Fibroblast of lung (primary cell): ENCODE measurements around the gene CARHSP1. TPM values are rescaled to one million over a fixed set of nuclear protein-coding genes. Genes with fewer than 3 reads are reported as not detected.
A peak's percentile ranks its signal among the peaks of the same experiment; 100 is the strongest.

Experiments used
- DNase-seq, 2 donors: peaks; one replicate each; pipeline versions ENCODE4 v3.0.0 to v3.0.0-alpha.2; 2010; ENCODE audit warnings: low read depth in 2 of 2
- H2AFZ ChIP-seq: 2 replicates; pipeline ENCODE4 v1.5.1; 2012; ENCODE audit warnings: low read length, control low read depth, inconsistent platforms
- H3K27ac ChIP-seq: 2 replicates; pipeline ENCODE4 v1.5.1; 2011; ENCODE audit warnings: low read length, control low read depth; ENCODE audit not compliant: insufficient read depth
- H3K27me3 ChIP-seq: 2 replicates; pipeline ENCODE4 v1.5.1; 2011; ENCODE audit warnings: mild to moderate bottlenecking, low read length; ENCODE audit not compliant: control insufficient read depth, insufficient read depth
- H3K36me3 ChIP-seq: 2 replicates; pipeline ENCODE4 v1.5.1; 2011; ENCODE audit warnings: low read length; ENCODE audit not compliant: control insufficient read depth, insufficient read depth
- H3K4me1 ChIP-seq: 2 replicates; pipeline ENCODE4 v1.5.1; 2011; ENCODE audit warnings: low read length; ENCODE audit not compliant: control insufficient read depth, insufficient read depth; ENCODE audit errors: extremely low read depth
- H3K4me2 ChIP-seq: 2 replicates; pipeline ENCODE4 v1.5.1; 2011; ENCODE audit warnings: low read length, control low read depth; ENCODE audit not compliant: insufficient read depth; ENCODE audit errors: extremely low read depth
- H3K4me3 ChIP-seq, 4 experiments: fragments of 200-600 bp in 1 of 4; sonication (generic) in 1 of 4; replicated peaks in 1 of 4; 2 replicates each; pipeline ENCODE4 v1.5.1; 2011 to 2016; ENCODE audit warnings: low read length in 4 of 4, low read depth in 3 of 4, mild to moderate bottlenecking in 3 of 4, control low read depth in 2 of 4, inconsistent platforms in 1 of 4, mixed read lengths in 1 of 4; ENCODE audit not compliant: insufficient read depth in 1 of 4; ENCODE audit errors: control extremely low read depth in 1 of 4
- H3K79me2 ChIP-seq: 2 replicates; pipeline ENCODE4 v1.5.1; 2012; ENCODE audit warnings: mild to moderate bottlenecking, low read length, inconsistent platforms; ENCODE audit not compliant: control insufficient read depth, insufficient read depth
- H3K9ac ChIP-seq: 2 replicates; pipeline ENCODE4 v1.5.1; 2011; ENCODE audit warnings: mild to moderate bottlenecking, low read length, control low read depth; ENCODE audit not compliant: insufficient read depth
- H3K9me3 ChIP-seq: 2 replicates; pipeline ENCODE4 v1.5.1; 2012; ENCODE audit warnings: low read depth, low read length; ENCODE audit not compliant: control insufficient read depth, insufficient read depth
- H4K20me1 ChIP-seq: 2 replicates; pipeline ENCODE4 v1.5.1; 2011; ENCODE audit warnings: low read length; ENCODE audit not compliant: control insufficient read depth, insufficient read depth; ENCODE audit errors: extremely low read depth
- CTCF ChIP-seq, 2 donors: IDR thresholded peaks in 1 of 2; conservative IDR thresholded peaks in 1 of 2; 1 replicate in 1 of 2; 2 replicates in 1 of 2; pipeline ENCODE4 v1.5.1; 2011 to 2012; ENCODE audit warnings: low read length in 2 of 2, control low read depth in 1 of 2, inconsistent platforms in 1 of 2, low read depth in 1 of 2, mild to moderate bottlenecking in 1 of 2
- EZH2 ChIP-seq: IDR thresholded peaks from 2 replicates; pipeline ENCODE4 v1.5.1; 2012; ENCODE audit warnings: low read length, control low read depth, mild to moderate bottlenecking; ENCODE audit errors: missing control alignments
- polyA plus RNA-seq, 2 donors: library from polyadenylated mRNA; depleted of rRNA in 1 of 2; stranded (reverse) in 1 of 2; unstranded in 1 of 2; fragments of >200 nt; gene quantifications; 2 replicates each; pipeline ENCODE4 v1.2.1, GENCODE V29; 2011 to 2012; ENCODE audit warnings: missing spikeins in 1 of 2
- total RNA-seq: library from RNA; depleted of rRNA; stranded (reverse); fragments of >200 nt; gene quantifications from 2 replicates; pipeline ENCODE4 v1.2.1, GENCODE V29; 2014

The CARHSP1 gene
- total and polyA plus RNA-seq, 2 donors (not counting 1 experiment from before 2014, with no cell fraction given): 90.9 to 108 TPM

GRCh38 chr16:8885674-8886592, 17.1 kb upstream of the CARHSP1 start:
- H3K79me2 ChIP-seq: no peaks in the 10 kb centered on the region
- H3K36me3 ChIP-seq: peaks cover 8% of the 10 kb centered on the region
- H4K20me1 ChIP-seq: no peaks in the 10 kb centered on the region
- no peak overlapping the region for H3K4me3 ChIP-seq
- H3K27ac ChIP-seq: peak overlapping the region; percentile 39
- H3K9ac ChIP-seq: no peak overlapping the region
- H3K4me2 ChIP-seq: no peak overlapping the region
- DNase-seq: peak; percentile 37 to 43
- H3K27me3 ChIP-seq: no peaks in the 10 kb centered on the region
- peaks cover 31% of the 10 kb centered on the region for H3K4me1 ChIP-seq
- no peaks in the 10 kb centered on the region for H3K9me3 ChIP-seq
- TF ChIP-seq CTCF (conservative IDR thresholded peaks at IDR 0.05 in 1 of 2, IDR thresholded peaks at IDR 0.05 in 1 of 2; ENCODE audit: low read depth in 1 of 2, low read length in 2 of 2) (peak in 1 of 2 donors; percentile 11), EZH2 (no peak)
- H2AFZ ChIP-seq: no peak overlapping the region

- no peak for DNase-seq
- H3K79me2 ChIP-seq: no peaks in the 10 kb centered on the region
- no peaks in the 10 kb centered on the region for H3K27me3 ChIP-seq
- TF ChIP-seq EZH2 (no peak), CTCF (conservative IDR thresholded peaks at IDR 0.05 in 1 of 2, IDR thresholded peaks at IDR 0.05 in 1 of 2; ENCODE audit: low read depth in 1 of 2, low read length in 2 of 2) (no peak)
- H3K27ac ChIP-seq: no peak overlapping the region
- no peaks in the 10 kb centered on the region for H4K20me1 ChIP-seq
- H3K9ac ChIP-seq: no peak overlapping the region
- H2AFZ ChIP-seq: no peak overlapping the region
- H3K9me3 ChIP-seq: no peaks in the 10 kb centered on the region
- H3K36me3 ChIP-seq: peaks cover 2% of the 10 kb centered on the region
- no peak overlapping the region for H3K4me2 ChIP-seq
- peaks cover 30% of the 10 kb centered on the region for H3K4me1 ChIP-seq
- no peak overlapping the region for H3K4me3 ChIP-seq
These were observed 14.0 kb upstream of the CARHSP1 start for GRCh38 chr16:8882725-8883377.

GRCh38 chr16:8882041-8882617, 13.3 kb upstream of the CARHSP1 start, which contains the start of gene LITAFD:
LITAFD (plus strand) TSS chr16:8882351; CDS start chr16:8884356, 2,005 bp downstream.
- Histone ChIP-seq H3K9me3 (no peaks in the 10 kb centered on the region), H3K79me2 (no peaks in the 10 kb centered on the region), H2AFZ (no peak within 1 kb of the TSS), H4K20me1 (no peaks in the 10 kb centered on the region), H3K9ac (no peak within 1 kb of the TSS), H3K4me2 (no peak within 1 kb of the TSS), H3K27ac (no peak within 1 kb of the TSS), H3K4me3 (no peak within 1 kb of the TSS), H3K36me3 (no peaks in the 10 kb centered on the region), H3K27me3 (no peaks in the 10 kb centered on the region), H3K4me1 (peaks cover 26% of the 10 kb centered on the region)
- DNase-seq: no peak
- TF ChIP-seq CTCF (conservative IDR thresholded peaks at IDR 0.05 in 1 of 2, IDR thresholded peaks at IDR 0.05 in 1 of 2; ENCODE audit: low read depth in 1 of 2, low read length in 2 of 2) (no peak), EZH2 (no peak)
